Astrocyte (in vitro differentiated cells and primary cell): Measurements from ENCODE around the gene GSTM2. TPM values are rescaled to one million over a fixed set of nuclear protein-coding genes. Genes with fewer than 3 reads are reported as not detected.

Experiments used
- DNase-seq: peaks from one replicate; pipeline ENCODE4 v3.0.0-alpha.2; 2010; ENCODE audit warnings: low read depth
- FAIRE-seq: peaks from 2 replicates; lab custom pipeline; 2011; peaks lifted over from hg19 to GRCh38; lab: Jason Lieb, UNC
- H2AFZ ChIP-seq: 2 replicates; pipeline ENCODE4 v1.6.0; 2012; ENCODE audit warnings: low read depth, low read length, inconsistent platforms
- H3K27ac ChIP-seq: 2 replicates; pipeline ENCODE4 v1.5.1; 2011; ENCODE audit warnings: low read depth, low read length, inconsistent platforms
- H3K27me3 ChIP-seq: 2 replicates; pipeline ENCODE4 v1.6.0; 2011; ENCODE audit warnings: low read length, inconsistent platforms; ENCODE audit not compliant: insufficient read depth
- H3K36me3 ChIP-seq: 2 replicates; pipeline ENCODE4 v1.5.1; 2011; ENCODE audit warnings: low read length, inconsistent platforms; ENCODE audit not compliant: insufficient read depth
- H3K4me1 ChIP-seq: 2 replicates; pipeline ENCODE4 v1.5.1; 2011; ENCODE audit warnings: low read length, inconsistent platforms; ENCODE audit not compliant: insufficient read depth
- H3K4me2 ChIP-seq: 2 replicates; pipeline ENCODE4 v1.6.0; 2012; ENCODE audit warnings: low read length, inconsistent platforms
- H3K4me3 ChIP-seq: 2 replicates; pipeline ENCODE4 v1.5.1; 2011; ENCODE audit warnings: low read depth, mild to moderate bottlenecking, low read length, inconsistent platforms; ENCODE audit not compliant: insufficient read depth
- H3K79me2 ChIP-seq: 2 replicates; pipeline ENCODE4 v1.6.0; 2012; ENCODE audit warnings: mild to moderate bottlenecking, low read length, inconsistent platforms; ENCODE audit not compliant: insufficient read depth
- H3K9ac ChIP-seq: 2 replicates; pipeline ENCODE4 v1.6.0; 2012; ENCODE audit warnings: mild to moderate bottlenecking, low read length, inconsistent platforms
- H3K9me3 ChIP-seq: 2 replicates; pipeline ENCODE4 v1.5.1; 2012; ENCODE audit warnings: low read depth, mild to moderate bottlenecking, low read length, inconsistent platforms; ENCODE audit not compliant: insufficient read depth
- H4K20me1 ChIP-seq: 2 replicates; pipeline ENCODE4 v1.6.0; 2012; ENCODE audit warnings: low read length, inconsistent platforms; ENCODE audit not compliant: insufficient read depth
- H3K27ac Mint-ChIP-seq: one replicate; pipeline ENCODE4 v1.8.0; 2021; ENCODE audit warnings: mild to moderate bottlenecking, mixed read lengths; ENCODE audit not compliant: unreplicated experiment
- H3K27me3 Mint-ChIP-seq: one replicate; pipeline ENCODE4 v1.8.0; 2021; ENCODE audit warnings: low read depth, mixed read lengths; ENCODE audit not compliant: unreplicated experiment
- H3K36me3 Mint-ChIP-seq: one replicate; pipeline ENCODE4 v1.8.0; 2021; ENCODE audit warnings: low read depth, mixed read lengths; ENCODE audit not compliant: unreplicated experiment
- H3K4me1 Mint-ChIP-seq: one replicate; pipeline ENCODE4 v1.8.0; 2021; ENCODE audit warnings: low read depth, mixed read lengths; ENCODE audit not compliant: unreplicated experiment
- H3K4me3 Mint-ChIP-seq: one replicate; pipeline ENCODE4 v1.8.0; 2021; ENCODE audit warnings: mild to moderate bottlenecking, moderate library complexity, mixed read lengths; ENCODE audit not compliant: unreplicated experiment
- H3K9me3 Mint-ChIP-seq: one replicate; pipeline ENCODE4 v1.8.0; 2021; ENCODE audit warnings: mild to moderate bottlenecking, mixed read lengths; ENCODE audit not compliant: unreplicated experiment
- CTCF ChIP-seq: IDR thresholded peaks from 2 replicates; pipeline ENCODE4 v1.5.1; 2011; ENCODE audit warnings: low read depth, mild to moderate bottlenecking, inconsistent platforms, low read length, moderate library complexity; ENCODE audit not compliant: insufficient read depth
- EZH2 ChIP-seq: IDR thresholded peaks from 2 replicates; pipeline ENCODE4 v1.6.1; 2012; ENCODE audit warnings: mild to moderate bottlenecking, low read length, inconsistent platforms; ENCODE audit not compliant: insufficient read depth
- total RNA-seq: library from RNA; stranded (reverse); gene quantifications from 2 replicates; pipeline ENCODE4 v1.2.1, GENCODE V29; 2021

The GSTM2 gene
- total RNA-seq, 1 donor from 2014 or later: 13.4 TPM

- no peaks in the 10 kb centered on the region for H3K36me3 Mint-ChIP-seq
- H3K9me3 Mint-ChIP-seq: no peaks in the 10 kb centered on the region
- Histone ChIP-seq H2AFZ (no peak overlapping the region), H3K36me3 (no peaks in the 10 kb centered on the region), H3K4me2 (no peak overlapping the region), H3K27ac (no peak overlapping the region), H3K27me3 (no peaks in the 10 kb centered on the region), H3K4me1 (peaks cover 12% of the 10 kb centered on the region), H3K9ac (no peak overlapping the region), H3K4me3 (no peak overlapping the region), H3K9me3 (no peaks in the 10 kb centered on the region), H3K79me2 (no peaks in the 10 kb centered on the region), H4K20me1 (no peaks in the 10 kb centered on the region)
- FAIRE-seq (no peak), DNase-seq (no peak)
- H3K4me1 Mint-ChIP-seq: peaks cover 11% of the 10 kb centered on the region
- H3K4me3 Mint-ChIP-seq: no peak overlapping the region
- no peak for TF ChIP-seq CTCF
- no peak for TF ChIP-seq EZH2
- peaks cover 17% of the 10 kb centered on the region for H3K27me3 Mint-ChIP-seq
- no peak overlapping the region for H3K27ac Mint-ChIP-seq
Measured at GRCh38 chr1:109639063-109639840, 28.6 kb upstream of the GSTM2 start.

- H3K27ac ChIP-seq: no peak overlapping the region
- TF ChIP-seq EZH2: no peak
- TF ChIP-seq CTCF: no peak
Measured at GRCh38 chr1:109639841-109640184, 28.0 kb upstream of the GSTM2 start.

GRCh38 chr1:109640285-109640865, 27.5 kb upstream of the GSTM2 start:
- Histone ChIP-seq H3K4me1 (peaks cover 12% of the 10 kb centered on the region), H3K4me3 (no peak overlapping the region), H3K79me2 (no peaks in the 10 kb centered on the region), H3K4me2 (no peak overlapping the region), H3K27ac (no peak overlapping the region), H3K9me3 (no peaks in the 10 kb centered on the region), H3K9ac (no peak overlapping the region), H4K20me1 (no peaks in the 10 kb centered on the region), H2AFZ (peak overlapping the region; percentile 2), H3K36me3 (no peaks in the 10 kb centered on the region), H3K27me3 (no peaks in the 10 kb centered on the region)
- H3K27me3 Mint-ChIP-seq: peaks cover 17% of the 10 kb centered on the region
- no peaks in the 10 kb centered on the region for H3K36me3 Mint-ChIP-seq
- DNase-seq (no peak), FAIRE-seq (no peak)
- no peak overlapping the region for H3K4me3 Mint-ChIP-seq
- H3K27ac Mint-ChIP-seq: no peak overlapping the region
- no peaks in the 10 kb centered on the region for H3K9me3 Mint-ChIP-seq
- H3K4me1 Mint-ChIP-seq: peaks cover 11% of the 10 kb centered on the region
- TF ChIP-seq CTCF (peak; percentile 80), EZH2 (no peak)

More at GRCh38 chr1:109639841-109640184, 28.0 kb upstream of the GSTM2 start:
- DNase-seq: no peak
- no peaks in the 10 kb centered on the region for H3K36me3 ChIP-seq
- H4K20me1 ChIP-seq: no peaks in the 10 kb centered on the region
- no peak overlapping the region for H3K4me2 ChIP-seq
- peaks cover 12% of the 10 kb centered on the region for H3K4me1 ChIP-seq
- H3K9me3 ChIP-seq: no peaks in the 10 kb centered on the region
- no peak overlapping the region for H3K4me3 ChIP-seq
- no peak overlapping the region for H2AFZ ChIP-seq
- H3K27me3 ChIP-seq: no peaks in the 10 kb centered on the region
- FAIRE-seq: no peak
- H3K4me3 Mint-ChIP-seq: no peak overlapping the region
- H3K27ac Mint-ChIP-seq: no peak overlapping the region
- no peaks in the 10 kb centered on the region for H3K36me3 Mint-ChIP-seq
- no peaks in the 10 kb centered on the region for H3K79me2 ChIP-seq
- peaks cover 11% of the 10 kb centered on the region for H3K4me1 Mint-ChIP-seq
- H3K9me3 Mint-ChIP-seq: no peaks in the 10 kb centered on the region
- H3K9ac ChIP-seq: no peak overlapping the region
- peaks cover 17% of the 10 kb centered on the region for H3K27me3 Mint-ChIP-seq
